NCI-H446 (cell line): ENCODE results near the gene IFNA7.
"Not testable (repeated sequence)": the region's sequence is repeated elsewhere in the genome, so short reads cannot be mapped to it uniquely, and the experiment has no call there.

Experiments
- DNase-seq, 2 experiments: peaks; one replicate each; lab custom pipeline; 2025; lab: John Stamatoyannopoulos, UW

Gene IFNA7

DNA sequence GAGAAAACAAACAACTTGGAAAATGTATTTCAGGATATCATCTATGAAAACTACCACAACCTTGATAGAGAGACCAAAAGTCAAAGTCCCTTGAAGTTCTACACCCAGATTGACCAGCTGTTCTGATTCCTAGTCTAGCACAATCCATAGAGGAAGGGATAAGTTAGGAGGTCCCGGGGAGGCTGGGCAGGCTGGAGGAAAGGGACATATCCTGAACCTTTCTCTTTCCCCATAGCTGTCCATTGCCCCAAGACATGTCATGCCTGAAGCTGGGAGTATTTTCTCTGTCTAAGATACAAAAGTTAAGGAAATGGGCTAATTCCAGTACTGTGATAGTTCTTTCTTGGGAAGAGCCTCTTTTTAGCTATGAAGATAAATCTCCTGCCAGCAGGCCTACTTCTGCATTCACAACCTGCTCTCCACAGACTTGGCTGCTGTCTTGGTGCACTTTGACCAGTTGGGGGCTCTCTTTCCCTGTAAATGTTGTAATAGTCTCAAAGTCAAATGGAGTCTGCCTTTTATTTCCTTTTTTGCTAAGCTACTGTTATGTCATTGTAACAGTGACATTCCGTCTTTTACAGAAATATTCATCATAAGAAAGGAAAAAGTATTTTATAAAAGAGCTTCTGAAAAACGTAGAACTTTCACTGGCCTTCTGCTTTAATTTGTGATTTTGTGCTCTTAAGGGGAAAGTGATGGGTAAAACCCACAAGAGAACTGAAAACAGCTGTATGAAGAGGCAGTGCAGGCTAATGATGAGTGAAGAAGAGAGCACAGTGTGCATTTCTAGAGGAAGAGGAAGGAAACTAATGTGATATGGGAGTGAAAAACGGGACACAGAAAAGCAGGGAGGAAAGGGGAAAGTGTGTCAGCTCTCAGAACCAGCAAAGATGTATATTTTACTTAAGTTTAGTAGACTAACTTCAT lies 18.9 kb downstream of the IFNA7 start:
- peak in 1 of 2 experiments; percentile 52 for DNase-seq

DNA sequence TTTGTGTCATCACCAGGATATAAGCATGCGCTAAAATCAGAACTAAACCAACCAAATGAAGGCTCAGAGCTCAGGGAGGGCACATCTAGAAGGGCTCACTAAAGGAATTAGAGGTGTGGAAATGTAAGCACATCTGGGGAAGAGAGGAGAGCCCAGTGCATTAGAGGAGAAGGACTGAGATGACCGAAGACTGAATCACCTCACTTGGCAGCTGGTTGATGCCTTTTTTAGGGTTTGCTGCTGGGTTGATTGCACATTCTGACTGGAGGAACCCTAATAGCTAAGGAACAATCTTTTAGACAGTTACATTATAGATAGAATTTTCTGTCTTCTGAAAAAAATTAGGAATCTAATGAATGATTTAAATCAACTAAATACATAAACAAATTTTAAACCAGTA lies 27.3 kb downstream of the IFNA7 start:
- DNase-seq: no peak

DNA sequence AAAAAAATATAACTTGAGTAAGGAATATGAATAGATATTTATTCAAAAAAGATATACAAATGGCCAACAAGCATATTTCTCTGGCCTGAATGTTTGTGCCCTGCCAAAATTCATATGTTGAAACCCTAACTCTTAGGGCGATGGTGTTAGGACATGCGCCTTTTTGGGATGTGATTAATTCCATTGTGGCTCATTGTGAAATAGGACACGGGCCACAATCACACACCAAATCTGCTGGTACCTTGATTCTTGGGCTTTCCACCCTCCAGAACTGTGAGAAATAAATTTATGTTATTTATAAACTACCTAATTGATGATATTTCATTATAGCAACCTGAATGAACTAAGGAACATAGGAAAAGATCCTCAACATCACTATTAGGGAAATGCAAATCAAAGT lies 29.8 kb downstream of the IFNA7 start:
- no peak for DNase-seq

DNA sequence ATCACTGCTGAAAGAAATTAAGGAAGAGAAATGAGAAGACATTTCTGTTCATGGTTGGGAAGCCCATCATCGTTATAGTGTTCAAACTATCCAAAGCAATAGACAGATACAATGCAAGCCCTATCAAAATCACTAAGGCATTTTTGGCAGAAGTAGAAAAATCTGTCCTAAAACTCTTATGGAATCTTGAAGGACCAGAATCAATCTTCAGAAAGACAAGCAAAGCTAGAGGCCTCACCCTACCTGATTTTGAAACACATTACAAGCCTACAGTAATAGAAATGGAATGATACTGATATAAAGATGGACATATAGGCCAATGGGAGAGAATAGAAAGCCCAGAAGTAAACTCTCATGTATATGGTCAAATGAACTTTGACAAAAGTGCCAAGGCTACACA lies 30.7 kb downstream of the IFNA7 start:
- no peak for DNase-seq

DNA sequence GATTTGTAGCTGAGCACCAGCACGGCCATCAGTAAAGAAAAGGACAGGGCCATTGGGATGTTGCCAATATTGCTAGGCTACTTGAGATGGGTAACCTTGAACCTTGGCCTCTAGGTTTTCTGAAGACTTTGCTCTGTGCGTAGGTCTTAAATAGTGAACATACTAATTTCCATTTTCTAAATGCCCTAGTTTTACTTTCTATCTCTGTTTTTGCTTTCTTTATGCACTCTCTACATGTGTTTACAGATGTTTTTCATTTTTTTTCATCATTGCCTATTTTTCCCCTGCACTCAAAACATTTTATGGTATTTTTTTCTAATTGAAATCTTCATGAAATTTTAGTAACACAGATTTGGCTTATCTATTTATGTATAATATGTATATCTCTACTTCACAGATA lies 35.4 kb downstream of the IFNA7 start, which contains the start of gene IFNA21:
Gene IFNA21, minus strand, starts transcription at position 101 of the 400 bp plus-strand sequence. Its CDS starts 48 bp downstream, at position 53.
- not testable (repeated sequence) for DNase-seq

DNA sequence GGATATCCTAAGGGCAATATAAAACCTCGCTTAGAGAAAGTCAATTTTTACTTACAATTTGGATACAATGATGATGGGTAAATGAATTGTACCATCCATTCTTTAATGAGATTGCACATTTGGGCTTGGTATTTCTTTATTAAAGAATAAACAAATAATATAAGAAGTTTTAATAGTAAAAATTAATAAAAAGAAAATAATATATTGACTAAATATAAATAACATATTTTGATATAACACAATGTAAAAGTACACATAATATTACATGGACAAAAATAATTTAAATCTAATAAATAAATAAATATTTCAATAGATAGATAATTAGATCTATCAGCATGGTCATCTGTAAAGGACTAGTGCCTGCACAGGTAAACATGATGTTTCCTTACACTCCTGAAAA lies 36.5 kb downstream of the IFNA7 start:
- no peak for DNase-seq

DNA sequence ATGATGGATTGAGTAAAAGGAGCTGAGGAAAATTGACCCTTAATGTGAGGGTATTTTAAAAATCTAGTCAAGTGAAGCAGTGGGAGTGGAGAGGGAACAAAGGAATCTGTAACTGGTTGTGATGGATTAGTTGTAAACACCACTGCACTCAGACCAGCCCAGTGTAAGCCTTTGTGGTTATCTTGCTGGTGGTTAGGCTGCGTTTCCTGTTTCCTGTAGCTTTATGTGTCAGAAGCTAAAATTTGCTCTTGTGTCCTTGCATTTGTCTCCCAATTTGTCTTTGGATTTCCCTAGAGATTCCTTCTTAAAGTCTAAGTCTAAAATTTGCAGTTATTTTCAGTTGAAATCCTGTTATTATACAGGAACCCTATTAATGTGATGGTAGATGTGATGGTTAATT lies 41.8 kb downstream of the IFNA7 start:
- DNase-seq: no peak

DNA sequence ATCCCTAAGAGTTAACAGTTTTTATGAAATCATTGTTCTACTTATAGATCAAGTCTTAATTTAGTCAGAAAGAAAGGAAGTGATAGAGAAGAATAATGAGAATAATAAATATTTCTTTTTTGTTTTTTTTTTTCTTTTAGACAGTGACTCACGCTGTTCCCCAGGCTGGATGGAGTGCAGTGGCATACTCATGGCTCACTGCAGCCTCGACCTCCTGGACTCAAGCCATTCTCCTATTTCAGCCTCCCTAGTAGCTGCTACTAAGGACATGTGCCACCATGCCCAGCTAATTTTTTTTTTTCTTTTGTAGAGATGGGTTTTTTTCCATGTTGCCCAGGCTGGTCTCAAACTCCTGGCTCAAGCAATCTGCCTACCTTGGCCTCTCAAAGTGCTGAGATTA lies 46.5 kb downstream of the IFNA7 start:
- DNase-seq: no peak

DNA sequence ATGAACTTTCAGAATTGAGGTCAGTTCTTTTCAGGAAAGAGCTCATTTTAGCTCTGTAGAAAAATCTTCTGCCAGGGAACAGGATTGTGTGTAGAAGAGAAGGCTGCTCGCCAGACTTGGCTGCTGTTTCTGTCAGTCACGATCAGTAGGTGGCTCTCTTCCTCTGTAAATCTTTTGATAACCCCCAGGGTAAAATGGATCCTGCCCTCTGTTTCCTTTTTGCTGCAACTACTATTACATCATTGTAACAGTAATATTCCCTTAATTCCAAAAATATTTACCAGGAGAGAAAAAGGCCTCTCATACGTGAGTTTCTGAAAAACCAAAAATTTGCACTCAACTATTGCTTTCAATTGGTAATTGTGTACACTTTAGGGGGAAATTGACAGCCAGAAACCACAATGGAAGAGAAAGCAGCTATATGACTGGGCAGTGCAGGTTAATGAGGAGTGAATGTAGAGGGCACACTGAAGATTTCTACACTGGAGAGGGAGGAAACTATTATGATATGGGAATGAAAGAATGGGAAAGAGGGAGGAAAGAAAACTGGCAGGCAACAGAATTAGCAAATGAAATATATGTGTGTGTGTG lies 47.9 kb downstream of the IFNA7 start:
- peak in 1 of 2 experiments; percentile 19 for DNase-seq

DNA sequence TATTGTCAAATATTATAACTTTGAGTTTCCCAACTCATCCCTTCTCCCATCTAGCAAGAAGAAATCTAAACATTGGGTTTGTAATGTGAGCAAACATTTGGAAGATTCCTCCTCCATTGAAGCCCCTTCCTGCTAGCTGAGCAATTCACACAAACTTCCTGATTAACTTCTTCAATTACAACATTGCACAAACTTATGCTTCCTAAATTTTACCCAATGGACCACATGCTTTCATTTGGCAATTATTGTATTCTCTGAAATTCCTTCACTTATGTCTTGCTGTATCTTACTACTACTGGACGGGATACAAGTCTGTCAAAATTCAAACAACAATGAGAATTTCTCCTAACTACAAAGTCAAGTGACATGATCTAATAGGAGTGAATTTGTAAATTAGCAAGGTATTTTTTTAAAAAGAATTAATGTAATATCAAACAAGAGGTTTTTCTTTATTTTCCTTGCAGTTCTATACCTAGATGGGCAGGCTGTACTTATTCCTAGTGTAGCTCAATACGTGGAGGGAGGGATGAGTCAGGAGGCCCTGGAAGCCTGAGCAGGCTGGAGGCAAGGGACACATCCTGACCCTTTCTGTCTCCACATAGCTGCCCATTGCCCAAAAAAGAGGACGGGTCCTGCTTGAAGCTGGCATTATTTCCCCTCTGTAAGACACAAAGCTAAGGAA lies 48.5 kb downstream of the IFNA7 start:
- no peak for DNase-seq
